Right lobe of liver (tissue), 4 donors: ENCODE measurements around the gene ASB11.

Experiments used
- CTCF ChIP-seq, 4 donors: fragments of 200-600 bp in 3 of 4; fragments of 450-650 bp in 1 of 4; IDR thresholded peaks; one replicate each; pipeline versions ENCODE4 v1.5.1 to v1.8.0; 2016 to 2022; ENCODE audit warnings: antibody characterized with exemption in 4 of 4, mild to moderate bottlenecking in 2 of 4
- POLR2A ChIP-seq: fragments of 450-650 bp; IDR thresholded peaks from one replicate; pipeline ENCODE4 v1.6.1; 2017; ENCODE audit warnings: antibody characterized with exemption, mild to moderate bottlenecking
- donor health status: DM: no; HTN: no; CAD: no.
- donor health status: DM: no; HTN: no; CAD: no.
- donor health status: DM: no; HTN: yes; CAD: no.

GRCh38 chrX:15310117-15310516 lies 5.3 kb downstream of the ASB11 start:
- TF ChIP-seq CTCF (IDR thresholded peaks at IDR 0.05) = no peak
- TF ChIP-seq POLR2A = no peak
